Right renal cortex interstitium (tissue), 3 donors: Measurements from ENCODE around the gene HOXA5. TPM values are rescaled to one million over a fixed set of nuclear protein-coding genes. Genes with fewer than 3 reads are reported as not detected.

Experiments
- DNase-seq, 3 donors: peaks; one replicate each; pipeline ENCODE4 v3.0.0-alpha.2; 2013; ENCODE audit warnings: low read depth in 3 of 3, low spot score in 2 of 3
- polyA plus RNA-seq, 3 donors: library from polyadenylated mRNA; unstranded; fragments of 120-200 nt; gene quantifications; one replicate each; pipeline ENCODE4 v1.2.1, GENCODE V29; 2013; ENCODE audit not compliant: insufficient read length in 3 of 3

HOXA5 gene
- polyA plus RNA-seq, 3 donors, result 59.7 to 73.7 (median 63.8) TPM

GRCh38 chr7:27124096-27124901 is 19.2 kb downstream of the HOXA5 start:
- no peak for DNase-seq

- no peak for DNase-seq
Observed at GRCh38 chr7:27123477-27124053, 19.9 kb downstream of the HOXA5 start.

GRCh38 chr7:27123007-27123476 is 20.4 kb downstream of the HOXA5 start:
- DNase-seq, result no peak

- no peak for DNase-seq
Observed at GRCh38 chr7:27122077-27122910, 21.2 kb downstream of the HOXA5 start.

- DNase-seq, result no peak
Observed at GRCh38 chr7:27121684-27122076, 21.8 kb downstream of the HOXA5 start.

- DNase-seq, result no peak
Observed at GRCh38 chr7:27119412-27119911, 24.0 kb downstream of the HOXA5 start.

GRCh38 chr7:27118580-27118979 is 24.9 kb downstream of the HOXA5 start:
- DNase-seq, result no peak

- no peak for DNase-seq
Observed at GRCh38 chr7:27117887-27118491, 25.5 kb downstream of the HOXA5 start.

GRCh38 chr7:27116962-27117886 is 26.3 kb downstream of the HOXA5 start:
- DNase-seq, result no peak

- DNase-seq, result no peak
Observed at GRCh38 chr7:27116031-27116961, 27.2 kb downstream of the HOXA5 start.

- no peak for DNase-seq
Observed at GRCh38 chr7:27115221-27116026, 28.1 kb downstream of the HOXA5 start.

GRCh38 chr7:27114881-27115220 is 28.6 kb downstream of the HOXA5 start:
- DNase-seq, result no peak

- no peak for DNase-seq
Observed at GRCh38 chr7:27113991-27114769, 29.3 kb downstream of the HOXA5 start.

GRCh38 chr7:27112955-27113949 is 30.2 kb downstream of the HOXA5 start:
- DNase-seq, result no peak

- DNase-seq, result no peak
Observed at GRCh38 chr7:27112361-27112760, 31.1 kb downstream of the HOXA5 start.

GRCh38 chr7:27111751-27112277 is 31.7 kb downstream of the HOXA5 start:
- DNase-seq, result no peak
